GM10266 (cell line): ENCODE data around the gene LARGE1.

Experiments
- DNase-seq: peaks from one replicate; pipeline ENCODE4 v3.0.0; 2012; ENCODE audit errors: extremely low spot score
- CTCF ChIP-seq: IDR thresholded peaks from 2 replicates; pipeline ENCODE4 v1.5.1; 2012; ENCODE audit warnings: mild to moderate bottlenecking, low read depth; ENCODE audit not compliant: control insufficient read depth, insufficient read depth; ENCODE audit errors: missing control alignments

LARGE1 gene

GRCh38 chr22:33817512-33818127, 102.7 kb downstream of the LARGE1 start:
- TF ChIP-seq CTCF = no peak
- no peak for DNase-seq

- no peak for TF ChIP-seq CTCF
- DNase-seq = no peak
These were observed 107.8 kb downstream of the LARGE1 start for GRCh38 chr22:33812360-33812977.

GRCh38 chr22:33811686-33812085, 108.6 kb downstream of the LARGE1 start:
- DNase-seq = no peak
- no peak for TF ChIP-seq CTCF

GRCh38 chr22:33811208-33811607, 109.1 kb downstream of the LARGE1 start:
- no peak for TF ChIP-seq CTCF
- DNase-seq = no peak

GRCh38 chr22:33807470-33807869, 112.8 kb downstream of the LARGE1 start:
- no peak for DNase-seq
- no peak for TF ChIP-seq CTCF

- no peak for DNase-seq
- no peak for TF ChIP-seq CTCF
These were observed 114.1 kb downstream of the LARGE1 start for GRCh38 chr22:33806191-33806590.
